ENCODE results near the gene PLEKHA1. TPM values are rescaled to one million over a fixed set of nuclear protein-coding genes. Genes with fewer than 3 reads are reported as not detected.

The PLEKHA1 gene
- total RNA-seq, 1 donor from 2014 or later, result 44.3 TPM

- no peaks in the 10 kb centered on the region for H3K4me1 Mint-ChIP-seq (ENCODE audit: low read depth)
- H3K4me3 Mint-ChIP-seq (ENCODE audit: low read depth), result no peak overlapping the region
- TF ChIP-seq CTCF (IDR thresholded peaks at IDR 0.05; ENCODE audit: unreplicated experiment), result no peak
- H3K27me3 Mint-ChIP-seq, result no peaks in the 10 kb centered on the region
- H3K9me3 Mint-ChIP-seq (ENCODE audit: low read depth), result peaks cover 9% of the 10 kb centered on the region
- DNase-seq (ENCODE audit: low spot score, unreplicated experiment), result no peak
- H3K27ac Mint-ChIP-seq, result no peak overlapping the region
- peaks cover 15% of the 10 kb centered on the region for H3K36me3 Mint-ChIP-seq (ENCODE audit: insufficient read depth)
These were observed 18.8 kb downstream of the PLEKHA1 start for GRCh38 chr10:122393288-122393687.

- no peak for DNase-seq (ENCODE audit: low spot score, unreplicated experiment)
- Mint-ChIP-seq H3K27ac (no peak overlapping the region), H3K36me3 (ENCODE audit: insufficient read depth) (peaks cover 2% of the 10 kb centered on the region), H3K4me3 (ENCODE audit: low read depth) (no peak overlapping the region), H3K9me3 (ENCODE audit: low read depth) (no peaks in the 10 kb centered on the region), H3K4me1 (ENCODE audit: low read depth) (no peaks in the 10 kb centered on the region), H3K27me3 (no peaks in the 10 kb centered on the region)
- no peak for TF ChIP-seq CTCF (IDR thresholded peaks at IDR 0.05; ENCODE audit: unreplicated experiment)
These were observed 28.1 kb downstream of the PLEKHA1 start for GRCh38 chr10:122402548-122403131.

- H3K27ac Mint-ChIP-seq, result no peak overlapping the region
- H3K27me3 Mint-ChIP-seq, result no peaks in the 10 kb centered on the region
- peaks cover 4% of the 10 kb centered on the region for H3K36me3 Mint-ChIP-seq (ENCODE audit: insufficient read depth)
- H3K4me1 Mint-ChIP-seq (ENCODE audit: low read depth), result no peaks in the 10 kb centered on the region
- no peak for DNase-seq (ENCODE audit: low spot score, unreplicated experiment)
- TF ChIP-seq CTCF (IDR thresholded peaks at IDR 0.05; ENCODE audit: unreplicated experiment), result no peak
- no peaks in the 10 kb centered on the region for H3K9me3 Mint-ChIP-seq (ENCODE audit: low read depth)
- no peak overlapping the region for H3K4me3 Mint-ChIP-seq (ENCODE audit: low read depth)
These were observed 30.1 kb downstream of the PLEKHA1 start for GRCh38 chr10:122404576-122404975.

- no peaks in the 10 kb centered on the region for H3K4me1 Mint-ChIP-seq (ENCODE audit: low read depth)
- no peak overlapping the region for H3K27ac Mint-ChIP-seq
- no peak for TF ChIP-seq CTCF (IDR thresholded peaks at IDR 0.05; ENCODE audit: unreplicated experiment)
- H3K36me3 Mint-ChIP-seq (ENCODE audit: insufficient read depth), result peaks cover 11% of the 10 kb centered on the region
- H3K27me3 Mint-ChIP-seq, result no peaks in the 10 kb centered on the region
- no peak for DNase-seq (ENCODE audit: low spot score, unreplicated experiment)
- H3K9me3 Mint-ChIP-seq (ENCODE audit: low read depth), result no peaks in the 10 kb centered on the region
- no peak overlapping the region for H3K4me3 Mint-ChIP-seq (ENCODE audit: low read depth)
These were observed 33.0 kb downstream of the PLEKHA1 start for GRCh38 chr10:122407375-122408125.

- H3K4me1 Mint-ChIP-seq (ENCODE audit: low read depth), result peaks cover 9% of the 10 kb centered on the region
- H3K27me3 Mint-ChIP-seq, result no peaks in the 10 kb centered on the region
- no peak overlapping the region for H3K27ac Mint-ChIP-seq
- DNase-seq (ENCODE audit: low spot score, unreplicated experiment), result no peak
- no peak for TF ChIP-seq CTCF (IDR thresholded peaks at IDR 0.05; ENCODE audit: unreplicated experiment)
- H3K4me3 Mint-ChIP-seq (ENCODE audit: low read depth), result no peak overlapping the region
- peaks cover 22% of the 10 kb centered on the region for H3K36me3 Mint-ChIP-seq (ENCODE audit: insufficient read depth)
- H3K9me3 Mint-ChIP-seq (ENCODE audit: low read depth), result no peaks in the 10 kb centered on the region
These were observed 38.8 kb downstream of the PLEKHA1 start for GRCh38 chr10:122413327-122413726.

Data from progenitor cell of endocrine pancreas (in vitro differentiated cells).